Memory B cell (primary cell): Measurements from ENCODE around the gene KPTN.

Experiments
- ATAC-seq: fragments of 150-1000 bp; cut with Tn5 transposase; 2 replicates; pipeline ENCODE4 v1.10.0; 2021; ENCODE audit warnings: low read depth, mild to moderate bottlenecking, moderate library complexity
- DNase-seq, 2 donors: peaks; one replicate each; pipeline ENCODE4 v3.0.0; 2022; ENCODE audit warnings: low spot score in 2 of 2
- H3K27ac Mint-ChIP-seq: one replicate; pipeline ENCODE4 v1.8.0; 2022; ENCODE audit warnings: mild to moderate bottlenecking, moderate library complexity, mixed read lengths
- H3K27me3 Mint-ChIP-seq: one replicate; pipeline ENCODE4 v1.8.0; 2022; ENCODE audit warnings: mixed read lengths
- H3K36me3 Mint-ChIP-seq: one replicate; pipeline ENCODE4 v1.8.0; 2022; ENCODE audit warnings: mild to moderate bottlenecking, mixed read lengths
- H3K4me1 Mint-ChIP-seq: one replicate; pipeline ENCODE4 v1.8.0; 2022; ENCODE audit warnings: mixed read lengths
- H3K4me3 Mint-ChIP-seq: one replicate; pipeline ENCODE4 v1.8.0; 2022; ENCODE audit warnings: mild to moderate bottlenecking, moderate library complexity, mixed read lengths
- H3K9me3 Mint-ChIP-seq: one replicate; pipeline ENCODE4 v1.8.0; 2022; ENCODE audit warnings: mixed read lengths

KPTN gene

GRCh38 chr19:47499863-47500830 lies 16.1 kb upstream of the KPTN start:
- Mint-ChIP-seq H3K27me3 (no peaks in the 10 kb centered on the region), H3K27ac (no peak overlapping the region), H3K4me1 (no peaks in the 10 kb centered on the region), H3K9me3 (no peaks in the 10 kb centered on the region), H3K4me3 (no peak overlapping the region), H3K36me3 (peaks cover 14% of the 10 kb centered on the region)
- ATAC-seq (no peak), DNase-seq (no peak)

GRCh38 chr19:47499371-47499770 lies 15.4 kb upstream of the KPTN start:
- ATAC-seq (no peak), DNase-seq (no peak)
- Mint-ChIP-seq H3K9me3 (no peaks in the 10 kb centered on the region), H3K4me1 (no peaks in the 10 kb centered on the region), H3K27me3 (no peaks in the 10 kb centered on the region), H3K36me3 (peaks cover 14% of the 10 kb centered on the region), H3K27ac (no peak overlapping the region), H3K4me3 (no peak overlapping the region)

GRCh38 chr19:47498561-47498960 lies 14.5 kb upstream of the KPTN start:
- ATAC-seq (no peak), DNase-seq (no peak)
- Mint-ChIP-seq H3K4me3 (no peak overlapping the region), H3K36me3 (peaks cover 14% of the 10 kb centered on the region), H3K4me1 (no peaks in the 10 kb centered on the region), H3K27me3 (no peaks in the 10 kb centered on the region), H3K9me3 (no peaks in the 10 kb centered on the region), H3K27ac (no peak overlapping the region)

- no peaks in the 10 kb centered on the region for H3K9me3 Mint-ChIP-seq
- no peak for ATAC-seq
- peaks cover 13% of the 10 kb centered on the region for H3K36me3 Mint-ChIP-seq
- no peaks in the 10 kb centered on the region for H3K27me3 Mint-ChIP-seq
- no peak overlapping the region for H3K4me3 Mint-ChIP-seq
- H3K4me1 Mint-ChIP-seq: no peaks in the 10 kb centered on the region
- H3K27ac Mint-ChIP-seq: no peak overlapping the region
- DNase-seq: no peak
Measured at GRCh38 chr19:47497821-47498520, 14.0 kb upstream of the KPTN start.

- no peak overlapping the region for H3K4me3 Mint-ChIP-seq
- no peaks in the 10 kb centered on the region for H3K27me3 Mint-ChIP-seq
- H3K27ac Mint-ChIP-seq: no peak overlapping the region
- no peaks in the 10 kb centered on the region for H3K4me1 Mint-ChIP-seq
- H3K9me3 Mint-ChIP-seq: no peaks in the 10 kb centered on the region
- no peak for DNase-seq
- no peak for ATAC-seq
- peaks cover 10% of the 10 kb centered on the region for H3K36me3 Mint-ChIP-seq
Measured at GRCh38 chr19:47497050-47497766, 13.2 kb upstream of the KPTN start.

GRCh38 chr19:47495478-47496372 lies 11.7 kb upstream of the KPTN start:
- no peak overlapping the region for H3K4me3 Mint-ChIP-seq
- DNase-seq (no peak), ATAC-seq (no peak)
- H3K27ac Mint-ChIP-seq: no peak overlapping the region
- H3K36me3 Mint-ChIP-seq: peaks cover 8% of the 10 kb centered on the region
- no peaks in the 10 kb centered on the region for H3K4me1 Mint-ChIP-seq
- H3K27me3 Mint-ChIP-seq: no peaks in the 10 kb centered on the region
- H3K9me3 Mint-ChIP-seq: no peaks in the 10 kb centered on the region

- ATAC-seq (no peak), DNase-seq (no peak)
- no peaks in the 10 kb centered on the region for H3K9me3 Mint-ChIP-seq
- peaks cover 6% of the 10 kb centered on the region for H3K4me1 Mint-ChIP-seq
- H3K27me3 Mint-ChIP-seq: no peaks in the 10 kb centered on the region
- H3K4me3 Mint-ChIP-seq: no peak overlapping the region
- H3K36me3 Mint-ChIP-seq: peaks cover 13% of the 10 kb centered on the region
- no peak overlapping the region for H3K27ac Mint-ChIP-seq
Measured at GRCh38 chr19:47494729-47495128, 10.7 kb upstream of the KPTN start.

- H3K9me3 Mint-ChIP-seq: no peaks in the 10 kb centered on the region
- H3K4me1 Mint-ChIP-seq: peaks cover 6% of the 10 kb centered on the region
- peaks cover 14% of the 10 kb centered on the region for H3K36me3 Mint-ChIP-seq
- DNase-seq (no peak), ATAC-seq (no peak)
- no peaks in the 10 kb centered on the region for H3K27me3 Mint-ChIP-seq
- H3K4me3 Mint-ChIP-seq: no peak overlapping the region
- no peak overlapping the region for H3K27ac Mint-ChIP-seq
Measured at GRCh38 chr19:47494211-47494547, 10.2 kb upstream of the KPTN start.

- Mint-ChIP-seq H3K4me3 (no peak overlapping the region), H3K27ac (no peak overlapping the region), H3K9me3 (no peaks in the 10 kb centered on the region), H3K4me1 (peaks cover 6% of the 10 kb centered on the region), H3K27me3 (no peaks in the 10 kb centered on the region), H3K36me3 (peaks cover 14% of the 10 kb centered on the region)
- DNase-seq (no peak), ATAC-seq (no peak)
Measured at GRCh38 chr19:47493378-47494210, 9.6 kb upstream of the KPTN start.

GRCh38 chr19:47492571-47493377 lies 8.8 kb upstream of the KPTN start:
- no peak overlapping the region for H3K27ac Mint-ChIP-seq
- H3K4me1 Mint-ChIP-seq: peaks cover 6% of the 10 kb centered on the region
- no peaks in the 10 kb centered on the region for H3K9me3 Mint-ChIP-seq
- DNase-seq (no peak), ATAC-seq (no peak)
- H3K27me3 Mint-ChIP-seq: no peaks in the 10 kb centered on the region
- H3K36me3 Mint-ChIP-seq: peaks cover 14% of the 10 kb centered on the region
- no peak overlapping the region for H3K4me3 Mint-ChIP-seq

- H3K4me3 Mint-ChIP-seq: no peak overlapping the region
- peaks cover 6% of the 10 kb centered on the region for H3K4me1 Mint-ChIP-seq
- ATAC-seq (no peak), DNase-seq (no peak)
- peaks cover 14% of the 10 kb centered on the region for H3K36me3 Mint-ChIP-seq
- H3K9me3 Mint-ChIP-seq: no peaks in the 10 kb centered on the region
- no peaks in the 10 kb centered on the region for H3K27me3 Mint-ChIP-seq
- no peak overlapping the region for H3K27ac Mint-ChIP-seq
Measured at GRCh38 chr19:47492137-47492533, 8.1 kb upstream of the KPTN start.

- Mint-ChIP-seq H3K36me3 (peaks cover 12% of the 10 kb centered on the region), H3K4me1 (peaks cover 6% of the 10 kb centered on the region), H3K27ac (no peak overlapping the region), H3K27me3 (no peaks in the 10 kb centered on the region), H3K4me3 (no peak overlapping the region), H3K9me3 (no peaks in the 10 kb centered on the region)
- DNase-seq: no peak
- ATAC-seq: no peak
Measured at GRCh38 chr19:47491358-47492136, 7.5 kb upstream of the KPTN start.
